DMS79 treated with DMSO at 0.1 percent for 48 hours (cell line): ENCODE results near the gene TRABD2B.

Experiments
- DNase-seq: peaks from one replicate; lab custom pipeline; 2025; lab: John Stamatoyannopoulos, UW

The TRABD2B gene

GRCh38 chr1:47774986-47775834 lies 222.0 kb downstream of the TRABD2B start:
- DNase-seq = no peak

- no peak for DNase-seq
Measured at GRCh38 chr1:47772960-47773682, 224.1 kb downstream of the TRABD2B start.

GRCh38 chr1:47772281-47772680 lies 224.9 kb downstream of the TRABD2B start:
- no peak for DNase-seq

GRCh38 chr1:47771751-47772150 lies 225.4 kb downstream of the TRABD2B start:
- no peak for DNase-seq

- DNase-seq = no peak
Measured at GRCh38 chr1:47769983-47770382, 227.2 kb downstream of the TRABD2B start.

GRCh38 chr1:47769295-47769694 lies 227.9 kb downstream of the TRABD2B start:
- no peak for DNase-seq

- no peak for DNase-seq
Measured at GRCh38 chr1:47767741-47768100, 229.5 kb downstream of the TRABD2B start.

GRCh38 chr1:47766832-47767740 lies 230.1 kb downstream of the TRABD2B start:
- no peak for DNase-seq

- DNase-seq = no peak
Measured at GRCh38 chr1:47765742-47766485, 231.3 kb downstream of the TRABD2B start.

GRCh38 chr1:47765236-47765635 lies 231.9 kb downstream of the TRABD2B start:
- no peak for DNase-seq

GRCh38 chr1:47764461-47765046 lies 232.6 kb downstream of the TRABD2B start:
- no peak for DNase-seq

GRCh38 chr1:47763591-47764171 lies 233.5 kb downstream of the TRABD2B start:
- no peak for DNase-seq

- no peak for DNase-seq
Measured at GRCh38 chr1:47761974-47762373, 235.2 kb downstream of the TRABD2B start.

- DNase-seq = no peak
Measured at GRCh38 chr1:47761201-47761930, 235.8 kb downstream of the TRABD2B start.

- DNase-seq = no peak
Measured at GRCh38 chr1:47759936-47760629, 237.1 kb downstream of the TRABD2B start.

GRCh38 chr1:47759251-47759935 lies 237.8 kb downstream of the TRABD2B start:
- no peak for DNase-seq

- DNase-seq = no peak
Measured at GRCh38 chr1:47758341-47759250, 238.6 kb downstream of the TRABD2B start.
